Fibroblast of skin of scalp (primary cell): Measurements from ENCODE around the gene SAMD14.

ENCODE experiments used
- DNase-seq: peaks from one replicate; pipeline ENCODE4 v3.0.0-alpha.2; 2013

SAMD14 gene

GRCh38 chr17:50095626-50096037 is 34.3 kb downstream of the SAMD14 start:
- DNase-seq: no peak

- DNase-seq: peak; percentile 96
Measured at GRCh38 chr17:50094753-50095619, 35.0 kb downstream of the SAMD14 start, which contains the start of gene PDK2. TSS of gene PDK2 (plus strand) at chr17:50095351. CDS start at chr17:50095436, 85 bp downstream.

GRCh38 chr17:50094243-50094752 is 35.7 kb downstream of the SAMD14 start:
- peak; percentile 86 for DNase-seq

- DNase-seq: no peak
Measured at GRCh38 chr17:50093807-50094206, 36.2 kb downstream of the SAMD14 start.

GRCh38 chr17:50093246-50093645 is 36.7 kb downstream of the SAMD14 start:
- DNase-seq: no peak

- no peak for DNase-seq
Measured at GRCh38 chr17:50091918-50092285, 38.1 kb downstream of the SAMD14 start.

GRCh38 chr17:50090971-50091917 is 38.7 kb downstream of the SAMD14 start:
- DNase-seq: no peak

GRCh38 chr17:50090071-50090470 is 39.9 kb downstream of the SAMD14 start:
- no peak for DNase-seq

GRCh38 chr17:50088952-50089825 is 40.8 kb downstream of the SAMD14 start:
- DNase-seq: no peak

- DNase-seq: no peak
Measured at GRCh38 chr17:50087912-50088405, 42.0 kb downstream of the SAMD14 start.

GRCh38 chr17:50087246-50087911 is 42.6 kb downstream of the SAMD14 start:
- DNase-seq: peak; percentile 77

- DNase-seq: no peak
Measured at GRCh38 chr17:50081757-50082156, 48.2 kb downstream of the SAMD14 start.

GRCh38 chr17:50080827-50081226 is 49.1 kb downstream of the SAMD14 start:
- DNase-seq: no peak

GRCh38 chr17:50080096-50080480 is 49.9 kb downstream of the SAMD14 start:
- DNase-seq: no peak

- DNase-seq: peak; percentile 57
Measured at GRCh38 chr17:50079334-50080095, 50.4 kb downstream of the SAMD14 start.

- no peak for DNase-seq
Measured at GRCh38 chr17:50078430-50078829, 51.5 kb downstream of the SAMD14 start.

GRCh38 chr17:50076591-50077235 is 53.2 kb downstream of the SAMD14 start:
- DNase-seq: no peak

GRCh38 chr17:50076221-50076590 is 53.8 kb downstream of the SAMD14 start:
- DNase-seq: no peak

- DNase-seq: no peak
Measured at GRCh38 chr17:50075446-50076032, 54.4 kb downstream of the SAMD14 start.

- DNase-seq: no peak
Measured at GRCh38 chr17:50074227-50074626, 55.7 kb downstream of the SAMD14 start.
